SK-N-MC (cell line): ENCODE measurements around the gene RNF186.

Source experiments
- EZH2 ChIP-seq: fragments of 200-600 bp; sonication (generic); IDR thresholded peaks from one replicate; pipeline ENCODE4 v1.6.1; 2017; ENCODE audit warnings: antibody characterized with exemption
- FOXP2 ChIP-seq: optimal IDR thresholded peaks from 2 replicates; pipeline ENCODE3; 2011; ENCODE audit warnings: mild to moderate bottlenecking, moderate library complexity; ENCODE audit not compliant: insufficient read depth; ENCODE audit errors: extremely low read length, control extremely low read depth
- POLR2AphosphoS5 ChIP-seq: IDR thresholded peaks from 2 replicates; pipeline ENCODE4 v1.6.1; 2012; ENCODE audit warnings: mild to moderate bottlenecking, low read depth, low read length, borderline replicate concordance

GRCh38 chr1:19824541-19824940 lies 9.5 kb upstream of the RNF186 start:
- TF ChIP-seq EZH2 (no peak), POLR2AphosphoS5 (no peak), FOXP2 (no peak)
